Nephron (organoid): Measurements from ENCODE around the gene STEAP2.

Experiments used
- H3K27ac Mint-ChIP-seq, 3 experiments: 2 replicates each; pipeline ENCODE4 v1.8.0; 2020; ENCODE audit warnings: mixed read lengths in 3 of 3, mild to moderate bottlenecking in 2 of 3, moderate library complexity in 1 of 3
- H3K27me3 Mint-ChIP-seq: 2 replicates; pipeline ENCODE4 v1.8.0; 2021; ENCODE audit warnings: low read depth, mild to moderate bottlenecking, moderate library complexity, mixed read lengths
- H3K36me3 Mint-ChIP-seq: 2 replicates; pipeline ENCODE4 v1.8.0; 2020; ENCODE audit warnings: low read depth, mixed read lengths
- H3K4me1 Mint-ChIP-seq: 2 replicates; pipeline ENCODE4 v1.8.0; 2020; ENCODE audit warnings: mixed read lengths
- H3K4me3 Mint-ChIP-seq, 3 experiments: 2 replicates each; pipeline ENCODE4 v1.8.0; 2020; ENCODE audit warnings: mild to moderate bottlenecking in 3 of 3, mixed read lengths in 3 of 3, moderate library complexity in 2 of 3
- H3K9me3 Mint-ChIP-seq: 2 replicates; pipeline ENCODE4 v1.8.0; 2020; ENCODE audit warnings: mixed read lengths
- TF ChIP-seq, protein P1 (sequence below), 3 experiments: fragments of 200-600 bp; sonication (generic); IDR thresholded peaks; one replicate each; pipeline ENCODE4 v1.5.0; 2021; ENCODE audit warnings: antibody characterized with exemption in 3 of 3; ENCODE audit not compliant: unreplicated experiment in 3 of 3

STEAP2 gene

DNA sequence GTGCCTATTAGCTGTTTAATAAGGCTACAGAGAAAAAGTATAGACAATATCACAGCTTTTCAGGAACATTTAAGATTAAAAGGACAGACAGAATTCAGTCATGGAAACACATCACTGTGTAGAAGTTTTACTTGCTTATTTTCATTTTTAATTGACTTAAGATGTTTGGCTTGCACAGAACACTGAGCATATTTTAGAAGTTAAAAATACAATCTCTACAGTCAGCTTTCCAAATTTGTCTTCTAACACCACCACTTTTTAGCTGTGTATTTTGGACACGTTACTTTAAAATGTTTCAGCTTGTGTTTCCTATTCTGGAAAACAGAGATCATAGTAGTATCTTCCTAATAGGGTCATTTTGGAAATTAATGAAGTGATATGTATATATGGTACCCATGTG, 45.2 kb downstream of the STEAP2 start:
- Mint-ChIP-seq H3K27me3 (peaks cover 3% of the 10 kb centered on the region), H3K27ac (no peak overlapping the region), H3K36me3 (peaks cover 7% of the 10 kb centered on the region), H3K4me3 (no peak overlapping the region), H3K9me3 (no peaks in the 10 kb centered on the region), H3K4me1 (no peaks in the 10 kb centered on the region)
- TF ChIP-seq, protein P1, sequence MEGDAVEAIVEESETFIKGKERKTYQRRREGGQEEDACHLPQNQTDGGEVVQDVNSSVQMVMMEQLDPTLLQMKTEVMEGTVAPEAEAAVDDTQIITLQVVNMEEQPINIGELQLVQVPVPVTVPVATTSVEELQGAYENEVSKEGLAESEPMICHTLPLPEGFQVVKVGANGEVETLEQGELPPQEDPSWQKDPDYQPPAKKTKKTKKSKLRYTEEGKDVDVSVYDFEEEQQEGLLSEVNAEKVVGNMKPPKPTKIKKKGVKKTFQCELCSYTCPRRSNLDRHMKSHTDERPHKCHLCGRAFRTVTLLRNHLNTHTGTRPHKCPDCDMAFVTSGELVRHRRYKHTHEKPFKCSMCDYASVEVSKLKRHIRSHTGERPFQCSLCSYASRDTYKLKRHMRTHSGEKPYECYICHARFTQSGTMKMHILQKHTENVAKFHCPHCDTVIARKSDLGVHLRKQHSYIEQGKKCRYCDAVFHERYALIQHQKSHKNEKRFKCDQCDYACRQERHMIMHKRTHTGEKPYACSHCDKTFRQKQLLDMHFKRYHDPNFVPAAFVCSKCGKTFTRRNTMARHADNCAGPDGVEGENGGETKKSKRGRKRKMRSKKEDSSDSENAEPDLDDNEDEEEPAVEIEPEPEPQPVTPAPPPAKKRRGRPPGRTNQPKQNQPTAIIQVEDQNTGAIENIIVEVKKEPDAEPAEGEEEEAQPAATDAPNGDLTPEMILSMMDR (IDR thresholded peaks at IDR 0.05; ENCODE audit: unreplicated experiment in 3 of 3), result no peak

DNA sequence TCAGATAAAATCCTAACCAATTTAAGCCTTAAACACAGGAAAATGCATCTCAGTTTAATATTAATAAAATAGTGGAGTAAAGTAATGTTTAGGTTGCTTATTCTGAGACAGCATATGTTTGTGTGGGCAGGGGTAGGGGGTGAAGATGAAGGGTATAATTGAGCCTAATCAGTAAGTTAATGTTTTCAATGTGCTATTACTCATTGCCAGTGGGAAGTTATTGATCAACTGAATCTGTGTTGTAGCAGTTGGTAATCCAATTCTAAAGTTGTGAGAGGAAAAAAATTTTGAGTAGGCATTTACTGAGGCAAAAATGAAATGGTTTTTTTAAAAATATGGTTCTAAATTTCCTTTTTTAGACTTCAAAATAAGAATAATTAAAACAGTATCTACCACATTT, 49.9 kb downstream of the STEAP2 start:
- TF ChIP-seq, protein P1 (IDR thresholded peaks at IDR 0.05; ENCODE audit: unreplicated experiment in 3 of 3), result no peak
- peaks cover 3% of the 10 kb centered on the region for H3K27me3 Mint-ChIP-seq
- H3K27ac Mint-ChIP-seq, result peak overlapping the region in 2 of 3 experiments; percentile 26 to 83
- H3K4me3 Mint-ChIP-seq, result no peak overlapping the region
- H3K9me3 Mint-ChIP-seq, result no peaks in the 10 kb centered on the region
- no peaks in the 10 kb centered on the region for H3K4me1 Mint-ChIP-seq
- H3K36me3 Mint-ChIP-seq, result no peaks in the 10 kb centered on the region

DNA sequence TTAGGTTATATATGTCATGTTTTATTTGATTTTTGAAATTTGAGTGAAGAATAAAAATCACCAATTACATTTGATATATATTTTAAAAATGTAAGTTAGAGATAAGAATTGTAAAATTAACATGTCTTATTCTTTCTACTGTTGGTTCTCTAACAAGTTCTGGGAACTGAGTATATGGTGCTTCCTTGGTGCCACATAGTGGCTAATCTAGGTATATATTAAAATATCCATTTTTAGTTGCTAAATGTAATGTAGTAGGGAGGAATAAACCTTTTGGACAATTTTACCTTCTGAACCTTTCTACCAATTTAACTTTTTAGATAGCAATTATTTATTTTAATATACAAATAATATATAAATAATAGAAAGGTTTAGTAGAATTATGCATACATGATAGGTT, 50.9 kb downstream of the STEAP2 start:
- no peak overlapping the region for H3K4me3 Mint-ChIP-seq
- TF ChIP-seq, protein P1 (IDR thresholded peaks at IDR 0.05; ENCODE audit: unreplicated experiment in 3 of 3), result peak; percentile 52 to 75 (median 56)
- H3K27me3 Mint-ChIP-seq, result peaks cover 3% of the 10 kb centered on the region
- no peak overlapping the region for H3K27ac Mint-ChIP-seq
- H3K36me3 Mint-ChIP-seq, result no peaks in the 10 kb centered on the region
- no peaks in the 10 kb centered on the region for H3K4me1 Mint-ChIP-seq
- no peaks in the 10 kb centered on the region for H3K9me3 Mint-ChIP-seq

DNA sequence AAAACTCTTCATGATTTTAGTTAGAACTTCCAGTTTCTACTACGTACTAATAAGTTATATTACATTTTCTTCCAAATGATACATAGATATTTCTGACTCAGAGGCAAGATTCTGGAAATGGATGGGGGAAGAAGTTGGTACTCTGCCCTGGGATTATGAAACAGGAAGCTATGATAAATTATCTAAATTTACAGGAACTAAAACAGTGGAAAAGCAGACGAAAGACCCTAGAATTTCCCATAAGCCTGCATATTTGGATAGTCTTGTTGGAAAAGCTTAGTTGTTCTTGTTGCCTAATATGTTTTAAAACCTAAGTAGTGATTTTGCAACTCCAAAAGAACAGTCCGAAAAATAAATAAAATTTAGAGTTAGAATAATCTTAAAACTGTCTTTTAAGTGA, 55.3 kb downstream of the STEAP2 start:
- Mint-ChIP-seq H3K4me3 (no peak overlapping the region), H3K27me3 (no peaks in the 10 kb centered on the region), H3K4me1 (no peaks in the 10 kb centered on the region), H3K36me3 (no peaks in the 10 kb centered on the region), H3K9me3 (no peaks in the 10 kb centered on the region), H3K27ac (no peak overlapping the region)
- TF ChIP-seq, protein P1 (IDR thresholded peaks at IDR 0.05; ENCODE audit: unreplicated experiment in 3 of 3), result no peak

DNA sequence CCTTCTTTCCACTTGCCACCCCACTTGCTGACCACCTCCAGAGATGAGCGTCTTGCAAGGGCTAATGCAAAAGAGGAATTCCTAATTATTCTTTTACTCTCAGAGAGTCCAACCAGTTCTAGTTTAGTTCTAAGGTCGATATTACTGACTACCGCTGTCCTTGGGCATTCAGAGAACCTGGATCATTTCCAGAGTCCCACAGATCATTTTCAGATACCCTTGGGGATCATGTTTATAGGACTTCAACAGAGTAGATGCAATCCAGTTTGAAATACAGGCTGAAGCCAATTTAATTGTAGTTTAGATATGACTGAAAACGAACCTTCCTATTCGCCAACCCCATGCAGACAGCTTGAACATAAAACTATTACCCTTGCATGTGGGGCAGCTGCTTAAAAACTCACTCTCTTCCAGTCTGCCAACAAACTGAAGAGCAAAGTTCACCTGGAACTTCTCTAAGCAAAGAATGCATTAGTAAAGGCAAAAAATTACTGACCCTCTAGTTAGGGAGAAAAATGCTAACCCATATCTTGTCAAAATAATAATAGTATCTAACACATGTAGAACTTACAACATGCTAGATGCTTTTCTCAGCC, 55.8 kb downstream of the STEAP2 start:
- TF ChIP-seq, protein P1 (IDR thresholded peaks at IDR 0.05; ENCODE audit: unreplicated experiment in 3 of 3), result no peak
- Mint-ChIP-seq H3K27me3 (no peaks in the 10 kb centered on the region), H3K27ac (peak overlapping the region in 1 of 3 experiments; percentile 13), H3K4me1 (no peaks in the 10 kb centered on the region), H3K9me3 (no peaks in the 10 kb centered on the region), H3K4me3 (no peak overlapping the region), H3K36me3 (no peaks in the 10 kb centered on the region)

DNA sequence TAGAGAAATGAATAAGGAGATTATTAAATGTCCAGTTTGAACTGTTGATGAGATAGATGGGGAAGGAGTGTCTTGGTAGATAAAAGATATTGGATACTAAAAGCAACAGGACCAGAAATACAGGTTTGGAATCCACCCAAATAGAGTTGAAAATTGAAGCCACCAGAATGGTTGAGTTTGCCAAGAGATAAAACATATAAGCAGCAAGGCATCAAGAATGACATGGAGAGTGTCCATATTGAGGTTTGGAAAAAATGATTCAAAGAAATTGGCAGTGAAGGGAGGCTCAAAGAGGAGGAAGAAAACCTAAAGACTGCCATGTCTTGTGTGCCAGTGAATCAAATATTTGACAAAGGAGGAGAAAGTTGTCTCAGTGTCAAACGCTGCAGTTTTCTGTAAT, 57.6 kb downstream of the STEAP2 start:
- TF ChIP-seq, protein P1 (IDR thresholded peaks at IDR 0.05; ENCODE audit: unreplicated experiment in 3 of 3), result no peak
- H3K27ac Mint-ChIP-seq, result no peak overlapping the region
- no peak overlapping the region for H3K4me3 Mint-ChIP-seq
- H3K36me3 Mint-ChIP-seq, result no peaks in the 10 kb centered on the region
- H3K27me3 Mint-ChIP-seq, result no peaks in the 10 kb centered on the region
- H3K9me3 Mint-ChIP-seq, result no peaks in the 10 kb centered on the region
- no peaks in the 10 kb centered on the region for H3K4me1 Mint-ChIP-seq
